Vagina (tissue), 2 donors: Measurements from ENCODE around the gene COQ2. TPM values are rescaled to one million over a fixed set of nuclear protein-coding genes. Genes with fewer than 3 reads are reported as not detected.

Source experiments
- DNase-seq, 2 donors: peaks; one replicate each; pipeline ENCODE4 v3.0.0-alpha.2; 2017; ENCODE audit errors: extremely low spot score in 2 of 2
- H3K27ac ChIP-seq: fragments of 200-600 bp; sonication (generic); one replicate; pipeline ENCODE4 v1.5.1; 2019
- H3K27me3 ChIP-seq: fragments of 200-600 bp; sonication (generic); one replicate; pipeline ENCODE4 v1.5.1; 2019
- H3K36me3 ChIP-seq, 2 donors: fragments of 200-600 bp; sonication (generic); one replicate each; pipeline ENCODE4 v1.5.1; 2017 to 2019
- H3K4me1 ChIP-seq: fragments of 200-600 bp; sonication (generic); one replicate; pipeline ENCODE4 v1.5.1; 2019
- H3K4me3 ChIP-seq, 2 donors: fragments of 200-600 bp; sonication (generic); 1 replicate in 1 of 2; 2 replicates in 1 of 2; pipeline ENCODE4 v1.5.1; 2016 to 2019
- H3K9me3 ChIP-seq: fragments of 200-600 bp; sonication (generic); one replicate; pipeline ENCODE4 v1.5.1; 2019
- POLR2A ChIP-seq, 2 donors: fragments of 450-650 bp; IDR thresholded peaks; one replicate each; pipeline ENCODE4 v1.6.1; 2017; ENCODE audit warnings: antibody characterized with exemption in 2 of 2, mild to moderate bottlenecking in 2 of 2, moderate library complexity in 2 of 2
- POLR2AphosphoS5 ChIP-seq, 2 donors: sonication (generic); formaldehyde crosslinking; IDR thresholded peaks; one replicate each; pipeline ENCODE4 v1.9.0; 2017; ENCODE audit warnings: antibody characterized with exemption in 2 of 2, mild to moderate bottlenecking in 2 of 2, low read depth in 1 of 2; ENCODE audit not compliant: insufficient read depth in 1 of 2
- intact Hi-C: fragments of 100-400 bp; cut with DNase I; formaldehyde crosslinking; loops from one replicate; pipeline ENCODE4 v1.15.1; 2023
- total RNA-seq: library from RNA; depleted of rRNA; stranded (reverse); fragments of >200 nt; gene quantifications from one replicate; pipeline ENCODE4 v1.2.3, GENCODE V29; 2016
- TF ChIP-seq, protein P1 (sequence below), 3 experiments: fragments of 450-650 bp in 2 of 3; fragments of 200-600 bp in 1 of 3; sonication (generic) in 1 of 3; IDR thresholded peaks; one replicate each; pipeline ENCODE4 v1.5.1; 2017 to 2019; ENCODE audit warnings: antibody characterized with exemption in 3 of 3, mild to moderate bottlenecking in 2 of 3, moderate library complexity in 2 of 3

COQ2 gene
- total RNA-seq, 1 donor from 2014 or later: 4.2 TPM

DNA sequence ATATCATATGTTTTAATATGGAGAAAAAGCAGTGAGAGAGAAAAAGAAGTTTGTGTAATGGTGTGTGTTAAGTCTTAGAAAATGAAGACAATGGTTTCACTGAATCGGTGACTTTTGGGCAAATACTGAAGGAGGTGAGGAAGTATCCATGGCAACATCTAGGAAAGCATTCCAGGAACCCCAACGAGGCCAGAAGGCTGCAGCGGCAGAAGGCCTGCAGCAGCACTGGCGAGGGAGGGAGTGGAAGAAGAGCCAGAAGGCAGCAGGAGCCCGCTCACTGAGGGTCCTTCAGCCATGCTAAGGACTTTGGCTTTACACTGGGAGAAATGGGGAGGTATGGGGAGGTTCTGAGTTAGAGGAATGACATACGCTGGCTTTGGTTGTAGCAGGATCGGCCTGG, 26.8 kb downstream of the COQ2 start:
- Histone ChIP-seq H3K27me3 (no peaks in the 10 kb centered on the region), H3K36me3 (no peaks in the 10 kb centered on the region), H3K27ac (peak overlapping the region; percentile 67), H3K4me3 (no peak overlapping the region), H3K4me1 (peaks cover 35% of the 10 kb centered on the region), H3K9me3 (no peaks in the 10 kb centered on the region)
- no peak for DNase-seq
- intact Hi-C loops: no loop called here
- no peak for TF ChIP-seq POLR2AphosphoS5 (IDR thresholded peaks at IDR 0.05; ENCODE audit: insufficient read depth in 1 of 2, low read depth in 1 of 2)
- no peak for TF ChIP-seq POLR2A (IDR thresholded peaks at IDR 0.05)
- TF ChIP-seq, protein P1, sequence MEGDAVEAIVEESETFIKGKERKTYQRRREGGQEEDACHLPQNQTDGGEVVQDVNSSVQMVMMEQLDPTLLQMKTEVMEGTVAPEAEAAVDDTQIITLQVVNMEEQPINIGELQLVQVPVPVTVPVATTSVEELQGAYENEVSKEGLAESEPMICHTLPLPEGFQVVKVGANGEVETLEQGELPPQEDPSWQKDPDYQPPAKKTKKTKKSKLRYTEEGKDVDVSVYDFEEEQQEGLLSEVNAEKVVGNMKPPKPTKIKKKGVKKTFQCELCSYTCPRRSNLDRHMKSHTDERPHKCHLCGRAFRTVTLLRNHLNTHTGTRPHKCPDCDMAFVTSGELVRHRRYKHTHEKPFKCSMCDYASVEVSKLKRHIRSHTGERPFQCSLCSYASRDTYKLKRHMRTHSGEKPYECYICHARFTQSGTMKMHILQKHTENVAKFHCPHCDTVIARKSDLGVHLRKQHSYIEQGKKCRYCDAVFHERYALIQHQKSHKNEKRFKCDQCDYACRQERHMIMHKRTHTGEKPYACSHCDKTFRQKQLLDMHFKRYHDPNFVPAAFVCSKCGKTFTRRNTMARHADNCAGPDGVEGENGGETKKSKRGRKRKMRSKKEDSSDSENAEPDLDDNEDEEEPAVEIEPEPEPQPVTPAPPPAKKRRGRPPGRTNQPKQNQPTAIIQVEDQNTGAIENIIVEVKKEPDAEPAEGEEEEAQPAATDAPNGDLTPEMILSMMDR (IDR thresholded peaks at IDR 0.05): no peak

DNA sequence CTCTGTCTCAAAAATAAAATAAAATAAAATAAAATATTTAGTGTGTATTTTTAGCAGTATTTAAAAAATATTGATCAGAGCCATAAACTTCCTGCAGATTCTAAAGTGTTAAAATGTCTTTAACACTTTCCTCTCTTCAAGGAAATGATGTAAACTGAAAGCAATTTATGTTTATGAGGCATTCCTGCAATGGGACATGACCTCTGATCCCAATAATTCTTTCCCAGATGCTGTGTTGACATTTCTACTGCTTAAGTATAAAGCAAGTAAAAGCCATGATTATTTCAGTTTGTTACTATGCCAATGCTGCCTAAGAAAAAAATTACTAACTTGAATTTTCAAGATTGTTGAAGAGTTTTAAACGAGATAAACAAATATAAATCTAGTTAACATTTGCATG, 29.0 kb downstream of the COQ2 start:
- intact Hi-C loops: no loop called here
- Histone ChIP-seq H3K27ac (peak overlapping the region; percentile 0), H3K36me3 (no peaks in the 10 kb centered on the region), H3K9me3 (no peaks in the 10 kb centered on the region), H3K4me3 (no peak overlapping the region), H3K4me1 (peaks cover 35% of the 10 kb centered on the region), H3K27me3 (no peaks in the 10 kb centered on the region)
- no peak for DNase-seq
- TF ChIP-seq, protein P1 (IDR thresholded peaks at IDR 0.05): no peak
- peak in 1 of 2 donors; percentile 19 for TF ChIP-seq POLR2AphosphoS5 (IDR thresholded peaks at IDR 0.05; ENCODE audit: insufficient read depth in 1 of 2, low read depth in 1 of 2)
- TF ChIP-seq POLR2A (IDR thresholded peaks at IDR 0.05): no peak

DNA sequence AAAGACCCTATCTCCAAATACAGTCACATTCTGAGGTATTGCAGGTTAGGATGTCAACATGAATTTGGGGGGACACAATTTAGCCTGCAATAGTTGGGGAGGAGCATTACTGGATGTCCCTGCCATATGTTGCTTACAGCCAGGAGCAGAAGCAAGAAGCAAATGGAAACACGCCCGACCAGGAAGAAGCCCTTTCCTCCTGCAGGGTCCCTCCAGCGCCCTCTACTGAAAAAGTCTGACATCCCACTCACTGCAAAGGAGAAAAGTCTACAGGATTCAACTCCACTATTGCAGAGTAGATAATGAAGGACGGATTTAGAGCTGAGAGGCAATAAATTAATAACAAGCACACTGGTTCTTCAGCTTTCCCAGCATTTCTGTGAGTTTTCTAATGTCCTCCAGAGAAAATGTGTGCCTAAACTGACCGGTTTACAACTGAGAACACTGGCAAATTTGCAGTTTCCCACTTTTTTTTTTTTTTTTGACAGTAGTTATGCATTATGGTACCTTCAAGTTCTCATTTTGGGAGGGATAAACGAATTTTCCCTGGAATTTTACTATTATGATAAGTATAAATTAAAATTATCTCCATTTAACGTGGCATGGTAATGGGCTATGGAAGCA, 31.7 kb downstream of the COQ2 start:
- Histone ChIP-seq H3K4me3 (no peak overlapping the region), H3K9me3 (no peaks in the 10 kb centered on the region), H3K27ac (no peak overlapping the region), H3K36me3 (no peaks in the 10 kb centered on the region), H3K27me3 (no peaks in the 10 kb centered on the region), H3K4me1 (peaks cover 17% of the 10 kb centered on the region)
- TF ChIP-seq POLR2A (IDR thresholded peaks at IDR 0.05): no peak
- TF ChIP-seq POLR2AphosphoS5 (IDR thresholded peaks at IDR 0.05; ENCODE audit: insufficient read depth in 1 of 2, low read depth in 1 of 2): no peak
- TF ChIP-seq, protein P1 (IDR thresholded peaks at IDR 0.05): peak in 1 of 3 experiments; percentile 33
- DNase-seq: no peak
- intact Hi-C loops: no loop called here

DNA sequence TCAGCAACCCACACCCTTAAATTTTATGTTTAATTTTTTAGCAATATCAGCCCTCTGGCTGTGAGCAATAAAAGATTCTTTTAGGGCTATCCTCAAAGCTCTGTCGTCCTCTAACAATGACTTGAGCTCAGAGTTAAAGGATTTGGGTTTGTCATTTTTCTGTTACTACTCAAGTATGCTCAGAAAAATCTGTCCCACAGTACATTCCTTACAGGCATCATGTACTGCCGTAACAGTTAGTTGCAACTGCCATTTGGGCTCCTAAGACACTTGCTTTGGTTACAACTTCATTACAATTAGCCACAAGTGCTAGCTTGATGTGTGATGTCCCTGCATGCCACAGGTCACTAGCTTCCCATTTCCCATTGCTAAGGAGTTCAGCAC, 33.2 kb downstream of the COQ2 start:
- H3K27ac ChIP-seq: no peak overlapping the region
- H3K36me3 ChIP-seq: no peaks in the 10 kb centered on the region
- no peak overlapping the region for H3K4me3 ChIP-seq
- DNase-seq: no peak
- intact Hi-C loops: no loop called here
- TF ChIP-seq POLR2AphosphoS5 (IDR thresholded peaks at IDR 0.05; ENCODE audit: insufficient read depth in 1 of 2, low read depth in 1 of 2) (no peak), POLR2A (IDR thresholded peaks at IDR 0.05) (no peak)
- TF ChIP-seq, protein P1 (IDR thresholded peaks at IDR 0.05): no peak
- no peaks in the 10 kb centered on the region for H3K27me3 ChIP-seq
- H3K4me1 ChIP-seq: peaks cover 9% of the 10 kb centered on the region
- no peaks in the 10 kb centered on the region for H3K9me3 ChIP-seq

DNA sequence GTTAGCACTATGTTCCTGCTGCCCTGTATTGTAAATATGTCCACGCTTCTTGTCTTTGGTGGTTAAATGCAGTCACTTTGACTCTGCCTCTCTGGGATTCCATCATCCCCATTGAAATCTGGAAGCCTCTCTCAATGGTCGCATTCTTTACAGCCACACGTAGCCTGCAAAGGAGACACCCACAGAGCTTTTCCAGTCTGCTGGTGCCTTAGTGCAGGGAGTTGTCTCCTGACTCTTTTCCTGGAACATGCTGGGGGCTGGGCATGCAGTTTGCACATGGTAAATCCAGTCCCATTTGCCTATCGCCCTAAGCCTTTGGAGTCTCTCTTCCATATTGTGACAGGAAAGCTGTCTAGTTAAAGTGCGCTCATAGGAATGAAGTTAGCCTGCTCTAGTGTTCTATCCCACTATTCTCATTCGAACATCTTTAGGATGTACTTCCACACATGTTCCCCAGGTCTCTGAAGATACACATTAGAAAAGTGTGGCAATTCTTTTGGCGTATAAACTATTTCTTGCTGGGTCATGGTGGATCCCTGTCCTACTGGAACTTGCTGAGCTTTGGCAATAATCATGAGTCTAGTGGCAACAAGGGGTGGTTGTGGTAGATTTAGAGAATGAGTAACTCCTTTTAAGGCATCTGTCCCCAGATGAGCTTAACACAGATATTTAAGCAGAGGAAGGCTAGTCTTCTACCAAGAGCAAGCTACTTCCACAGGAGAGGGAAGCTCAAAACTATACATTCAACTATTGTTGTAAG, 33.7 kb downstream of the COQ2 start:
- peaks cover 4% of the 10 kb centered on the region for H3K4me1 ChIP-seq
- H3K4me3 ChIP-seq: no peak overlapping the region
- TF ChIP-seq POLR2A (IDR thresholded peaks at IDR 0.05) (no peak), POLR2AphosphoS5 (IDR thresholded peaks at IDR 0.05; ENCODE audit: insufficient read depth in 1 of 2, low read depth in 1 of 2) (no peak)
- TF ChIP-seq, protein P1 (IDR thresholded peaks at IDR 0.05): no peak
- H3K27ac ChIP-seq: no peak overlapping the region
- no peaks in the 10 kb centered on the region for H3K9me3 ChIP-seq
- no peaks in the 10 kb centered on the region for H3K27me3 ChIP-seq
- DNase-seq: no peak
- intact Hi-C loops: no loop called here
- no peaks in the 10 kb centered on the region for H3K36me3 ChIP-seq
